WERI-Rb-1 (cell line): ENCODE data around the gene DPP9.

Source experiments
- DNase-seq: peaks from one replicate; pipeline ENCODE4 v3.0.0-alpha.2; 2020
- H3K27ac ChIP-seq: fragments of 250-450 bp; sonication (Bioruptor Pico); 2 replicates; pipeline ENCODE4 v1.5.1; 2020; ENCODE audit warnings: mild to moderate bottlenecking, moderate library complexity
- H3K27me3 ChIP-seq: fragments of 250-450 bp; sonication (Bioruptor Pico); 2 replicates; pipeline ENCODE4 v1.5.1; 2021; ENCODE audit warnings: mild to moderate bottlenecking, low read depth, moderate library complexity; ENCODE audit not compliant: insufficient read depth, severe bottlenecking
- H3K36me3 ChIP-seq: fragments of 250-450 bp; sonication (Bioruptor Pico); 2 replicates; pipeline ENCODE4 v1.5.1; 2020; ENCODE audit warnings: mild to moderate bottlenecking, moderate library complexity
- H3K4me3 ChIP-seq: 2 replicates; pipeline ENCODE4 v1.5.1; 2011; ENCODE audit warnings: low read depth, mild to moderate bottlenecking, control low read depth, low read length
- H3K9me3 ChIP-seq: fragments of 250-450 bp; sonication (Bioruptor Pico); 2 replicates; pipeline ENCODE4 v1.5.1; 2021; ENCODE audit warnings: mild to moderate bottlenecking, moderate library complexity; ENCODE audit not compliant: severe bottlenecking
- CTCF ChIP-seq: IDR thresholded peaks from 2 replicates; pipeline ENCODE4 v1.5.1; 2011; ENCODE audit warnings: low read depth, mild to moderate bottlenecking, control low read depth, inconsistent platforms, low read length

The DPP9 gene

DNA sequence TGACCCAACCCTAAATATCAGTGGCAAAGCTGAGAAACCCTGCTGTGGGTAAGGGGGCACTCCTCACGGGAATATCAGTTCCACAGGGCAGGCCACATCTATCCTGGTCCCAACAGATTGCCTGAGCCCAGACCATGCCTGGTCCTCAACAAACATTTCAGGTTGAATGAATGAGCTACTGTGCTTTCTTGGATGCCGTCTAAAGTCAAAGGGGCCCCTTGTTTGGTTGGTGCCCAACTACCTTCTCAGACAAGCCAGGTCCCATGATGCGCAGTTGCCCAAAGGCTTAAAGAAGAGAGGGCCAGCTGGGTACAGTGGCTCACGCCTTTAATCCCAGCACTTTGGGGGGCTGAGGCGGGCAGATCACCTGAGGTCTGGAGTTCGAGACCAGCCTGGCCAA is 2.4 kb downstream of the DPP9 start:
- Histone ChIP-seq H3K9me3 (no peaks in the 10 kb centered on the region), H3K27ac (no peak overlapping the region), H3K36me3 (peaks cover 58% of the 10 kb centered on the region), H3K4me3 (no peak overlapping the region), H3K27me3 (no peaks in the 10 kb centered on the region)
- no peak for TF ChIP-seq CTCF
- no peak for DNase-seq

- Histone ChIP-seq H3K27ac (no peak overlapping the region), H3K9me3 (no peaks in the 10 kb centered on the region), H3K36me3 (peaks cover 68% of the 10 kb centered on the region), H3K27me3 (no peaks in the 10 kb centered on the region), H3K4me3 (no peak overlapping the region)
- TF ChIP-seq CTCF: no peak
- no peak for DNase-seq
Observed at GRCh38 chr19:4720037-4720700, 3.5 kb downstream of the DPP9 start.

- Histone ChIP-seq H3K36me3 (peaks cover 72% of the 10 kb centered on the region), H3K27me3 (no peaks in the 10 kb centered on the region), H3K4me3 (no peak overlapping the region), H3K27ac (no peak overlapping the region), H3K9me3 (no peaks in the 10 kb centered on the region)
- DNase-seq: no peak
- no peak for TF ChIP-seq CTCF
Observed at GRCh38 chr19:4719499-4719866, 4.2 kb downstream of the DPP9 start.

DNA sequence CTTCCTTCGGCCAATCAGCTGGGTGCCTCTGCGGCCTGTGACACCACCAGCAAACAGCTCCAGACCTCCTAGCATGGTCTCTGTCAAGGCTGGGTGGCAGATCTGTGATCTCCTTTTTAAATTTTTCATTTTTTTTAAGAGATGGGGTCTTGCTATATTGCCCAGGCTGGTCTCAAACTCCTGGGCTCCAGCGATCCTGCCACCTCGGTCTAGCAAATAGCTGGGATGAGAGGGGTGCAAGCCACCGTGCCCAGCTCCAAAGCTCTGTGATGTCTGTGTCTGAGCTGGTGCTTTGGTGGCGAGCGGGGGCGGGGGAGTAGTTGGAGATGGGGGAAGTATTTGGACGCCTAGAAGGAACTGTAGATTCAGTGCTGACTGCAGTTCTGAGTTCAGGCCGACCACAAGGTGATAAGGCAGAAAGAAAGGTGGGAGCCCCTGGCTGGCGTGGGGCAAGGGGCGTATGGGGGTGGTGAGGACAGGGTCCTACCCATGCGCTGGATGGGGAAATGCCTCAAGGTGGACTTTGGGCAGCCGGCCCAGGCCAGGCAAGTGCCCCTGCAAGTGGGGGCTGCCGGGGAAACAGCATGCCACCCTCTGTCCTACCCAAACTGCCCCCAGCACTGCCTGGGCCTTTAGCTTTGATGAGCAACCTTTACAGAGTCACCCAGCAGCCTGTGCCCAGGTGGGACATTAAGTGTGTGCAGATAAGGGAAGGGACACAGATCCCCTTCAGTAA is 5.5 kb downstream of the DPP9 start:
- no peak overlapping the region for H3K27ac ChIP-seq
- TF ChIP-seq CTCF: no peak
- no peak for DNase-seq
- no peak overlapping the region for H3K4me3 ChIP-seq
- H3K9me3 ChIP-seq: no peaks in the 10 kb centered on the region
- H3K27me3 ChIP-seq: no peaks in the 10 kb centered on the region
- H3K36me3 ChIP-seq: peaks cover 82% of the 10 kb centered on the region

GRCh38 chr19:4717191-4717965 is 6.3 kb downstream of the DPP9 start:
- Histone ChIP-seq H3K27me3 (no peaks in the 10 kb centered on the region), H3K36me3 (peaks cover 89% of the 10 kb centered on the region), H3K9me3 (no peaks in the 10 kb centered on the region), H3K4me3 (no peak overlapping the region), H3K27ac (no peak overlapping the region)
- no peak for DNase-seq
- TF ChIP-seq CTCF: no peak
